ENCODE measurements around the gene UNC5C. TPM values are rescaled to one million over a fixed set of nuclear protein-coding genes. Genes with fewer than 3 reads are reported as not detected.

The UNC5C gene
- total and polyA plus RNA-seq, 10 of the 15 experiments (the other 5 are each of a cell fraction or from before 2014, with no cell fraction given): 0.02 to 2.0 (median 0.15) TPM; not detected in 1

DNA sequence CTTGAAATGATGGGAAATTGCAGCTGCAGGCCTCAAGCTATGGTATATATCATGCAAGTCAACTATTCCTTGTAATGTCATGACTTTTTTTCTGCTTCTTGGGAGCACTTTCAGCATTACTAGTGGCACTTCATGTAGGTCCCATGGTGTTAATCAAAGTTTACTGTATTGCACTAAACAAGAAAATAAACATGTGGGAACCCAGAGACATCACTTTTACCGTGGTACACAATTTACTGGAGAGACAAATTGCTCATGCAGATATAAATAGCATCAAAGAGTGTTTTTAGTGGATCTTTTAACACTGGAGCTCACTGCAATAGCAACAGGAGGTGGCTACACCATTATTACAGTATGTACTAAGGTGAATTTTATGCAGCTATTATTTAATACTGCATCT, 79.2 kb downstream of the UNC5C start:
- ChIA-PET SMC1A (ENCODE audit: uncharacterized antibody, unreplicated experiment) (no interaction called here), POLR2A (no interaction called here), RAD21 (ENCODE audit: unreplicated experiment) (no interaction called here), CTCF (interaction anchor here (0.6 kb wide), 1 partner anchor 74 kb away, joined by 3 read pairs; no protein-coding TSS in a partner anchor)
- Histone ChIP-seq H3K79me2 (ENCODE audit: control insufficient read depth, insufficient read depth, low read length) (no peaks in the 10 kb centered on the region), H3K4me2 (ENCODE audit: control insufficient read depth, insufficient read depth) (no peak overlapping the region), H4K20me1 (ENCODE audit: control insufficient read depth, insufficient read depth) (no peaks in the 10 kb centered on the region), H3K9ac (ENCODE audit: control insufficient read depth, insufficient read depth, low read length) (no peak overlapping the region), H3K27me3 (replicated peaks in 1 of 2; ENCODE audit: control insufficient read depth in 2 of 2, insufficient read depth in 2 of 2, low read length in 1 of 2) (no peaks in the 10 kb centered on the region), H3K27ac (ENCODE audit: control insufficient read depth, insufficient read depth) (no peak overlapping the region), H3K36me3 (ENCODE audit: control insufficient read depth in 2 of 2, insufficient read depth in 2 of 2, low read length in 1 of 2) (no peaks in the 10 kb centered on the region), H3K4me1 (ENCODE audit: control insufficient read depth, insufficient read depth, low read length) (no peaks in the 10 kb centered on the region), H3K4me3 (no peak overlapping the region), H3K9me3 (replicated peaks; ENCODE audit: control insufficient read depth, insufficient read depth, low read length) (no peaks in the 10 kb centered on the region), H2AFZ (ENCODE audit: control insufficient read depth, low read depth, low read length) (no peak overlapping the region)
- BruUV-seq (replicated peaks): no TSS peak
- FAIRE-seq: no peak
- DNase-seq (ENCODE audit: low read depth, low spot score): no peak
- 6% methylated on average over 1 of the region's 1 CpG for WGBS (ENCODE audit: insufficient coverage, insufficient replicate concordance, low lambda C conversion rate, missing lambda C conversion rate)
- in situ Hi-C loops (cut with MboI): no loop called here
- intact Hi-C loops (cut with micrococcal nuclease; ENCODE audit: unreplicated experiment): no loop called here
- no peak for TF ChIP-seq RB1 (IDR thresholded peaks at IDR 0.05; ENCODE audit: borderline replicate concordance)
- no peak for TF ChIP-seq KLF5 (IDR thresholded peaks at IDR 0.05; ENCODE audit: partially characterized antibody)
- no peak for TF ChIP-seq NR2C2 (IDR thresholded peaks at IDR 0.05; ENCODE audit: borderline replicate concordance, control insufficient read depth, insufficient read length, low read depth)
- TF ChIP-seq, protein P1, sequence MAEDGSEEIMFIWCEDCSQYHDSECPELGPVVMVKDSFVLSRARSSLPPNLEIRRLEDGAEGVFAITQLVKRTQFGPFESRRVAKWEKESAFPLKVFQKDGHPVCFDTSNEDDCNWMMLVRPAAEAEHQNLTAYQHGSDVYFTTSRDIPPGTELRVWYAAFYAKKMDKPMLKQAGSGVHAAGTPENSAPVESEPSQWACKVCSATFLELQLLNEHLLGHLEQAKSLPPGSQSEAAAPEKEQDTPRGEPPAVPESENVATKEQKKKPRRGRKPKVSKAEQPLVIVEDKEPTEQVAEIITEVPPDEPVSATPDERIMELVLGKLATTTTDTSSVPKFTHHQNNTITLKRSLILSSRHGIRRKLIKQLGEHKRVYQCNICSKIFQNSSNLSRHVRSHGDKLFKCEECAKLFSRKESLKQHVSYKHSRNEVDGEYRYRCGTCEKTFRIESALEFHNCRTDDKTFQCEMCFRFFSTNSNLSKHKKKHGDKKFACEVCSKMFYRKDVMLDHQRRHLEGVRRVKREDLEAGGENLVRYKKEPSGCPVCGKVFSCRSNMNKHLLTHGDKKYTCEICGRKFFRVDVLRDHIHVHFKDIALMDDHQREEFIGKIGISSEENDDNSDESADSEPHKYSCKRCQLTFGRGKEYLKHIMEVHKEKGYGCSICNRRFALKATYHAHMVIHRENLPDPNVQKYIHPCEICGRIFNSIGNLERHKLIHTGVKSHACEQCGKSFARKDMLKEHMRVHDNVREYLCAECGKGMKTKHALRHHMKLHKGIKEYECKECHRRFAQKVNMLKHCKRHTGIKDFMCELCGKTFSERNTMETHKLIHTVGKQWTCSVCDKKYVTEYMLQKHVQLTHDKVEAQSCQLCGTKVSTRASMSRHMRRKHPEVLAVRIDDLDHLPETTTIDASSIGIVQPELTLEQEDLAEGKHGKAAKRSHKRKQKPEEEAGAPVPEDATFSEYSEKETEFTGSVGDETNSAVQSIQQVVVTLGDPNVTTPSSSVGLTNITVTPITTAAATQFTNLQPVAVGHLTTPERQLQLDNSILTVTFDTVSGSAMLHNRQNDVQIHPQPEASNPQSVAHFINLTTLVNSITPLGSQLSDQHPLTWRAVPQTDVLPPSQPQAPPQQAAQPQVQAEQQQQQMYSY (CRISPR knock-in tag; IDR thresholded peaks at IDR 0.05): no peak
- no peak for TF ChIP-seq POLR2AphosphoS2 (IDR thresholded peaks at IDR 0.05; ENCODE audit: low read depth, low read length)
- no peak for TF ChIP-seq CREB1 (IDR thresholded peaks at IDR 0.05; ENCODE audit: low read depth)
- no peak for TF ChIP-seq ZBED1 (IDR thresholded peaks at IDR 0.05; ENCODE audit: borderline replicate concordance)
- TF ChIP-seq POLR2A (IDR thresholded peaks at IDR 0.05; ENCODE audit: low read depth, low read length): no peak
- ATAC-seq: no peak

Data from GM12878 (cell line).